H1 (cell line): ENCODE results near the gene SNRPA1. TPM values are rescaled to one million over a fixed set of nuclear protein-coding genes. Genes with fewer than 3 reads are reported as not detected.

ENCODE experiments used
- CTCF ChIA-PET: fragments of 300-600 bp; sonication (Branson Sonifier 250); formaldehyde crosslinking; loops from one replicate; lab custom pipeline; 2021; ENCODE audit not compliant: partially characterized antibody; lab: Charles Lee
- POLR2A ChIA-PET: fragments of 300-600 bp; sonication (Branson Sonifier 250); formaldehyde crosslinking; loops from one replicate; lab custom pipeline; 2021; ENCODE audit warnings: inconsistent platforms; ENCODE audit not compliant: partially characterized antibody; lab: Charles Lee
- DNase-seq, 2 experiments: peaks; one replicate each; pipeline versions ENCODE4 v3.0.0 to v3.0.0-alpha.2; 2010 to 2022; ENCODE audit warnings: low spot score in 2 of 2, low read depth in 1 of 2, mixed read lengths in 1 of 2
- FAIRE-seq: peaks from 2 replicates; lab custom pipeline; 2011; peaks lifted over from hg19 to GRCh38; lab: Jason Lieb, UNC
- H2AFZ ChIP-seq: 2 replicates; pipeline ENCODE4 v1.8.1; 2012; ENCODE audit warnings: low read length, inconsistent platforms
- H2AK5ac ChIP-seq: 2 replicates; pipeline ENCODE4 v1.6.1; 2013; ENCODE audit warnings: low read depth, low read length
- H2BK120ac ChIP-seq: replicated peaks from 2 replicates; pipeline ENCODE3; 2013; ENCODE audit warnings: low read depth, low read length, inconsistent platforms
- H2BK12ac ChIP-seq: 2 replicates; pipeline ENCODE4 v1.6.1; 2013; ENCODE audit warnings: low read depth, low read length
- H2BK15ac ChIP-seq: 2 replicates; pipeline ENCODE4 v1.6.1; 2013; ENCODE audit warnings: low read length
- H2BK20ac ChIP-seq: 2 replicates; pipeline ENCODE4 v1.6.1; 2013; ENCODE audit warnings: low read length
- H2BK5ac ChIP-seq: 2 replicates; pipeline ENCODE4 v1.6.1; 2013; ENCODE audit warnings: low read depth, low read length
- H3K14ac ChIP-seq: 2 replicates; pipeline ENCODE4 v1.6.1; 2013; ENCODE audit warnings: inconsistent platforms; ENCODE audit not compliant: insufficient read length
- H3K18ac ChIP-seq: 2 replicates; pipeline ENCODE4 v1.6.1; 2013; ENCODE audit warnings: low read length; ENCODE audit errors: extremely low read depth
- H3K23ac ChIP-seq: 2 replicates; pipeline ENCODE4 v1.6.1; 2013; ENCODE audit warnings: inconsistent platforms; ENCODE audit not compliant: insufficient read length
- H3K23me2 ChIP-seq: 2 replicates; pipeline ENCODE4 v1.6.1; 2013; ENCODE audit warnings: low read depth, low read length
- H3K27ac ChIP-seq: 2 replicates; pipeline ENCODE4 v1.6.1; 2011; ENCODE audit warnings: low read depth, low read length, inconsistent platforms
- H3K27me3 ChIP-seq, 4 experiments: replicated peaks in 1 of 4; 1 replicate in 1 of 4; 2 replicates in 3 of 4; pipeline versions ENCODE4 v1.6.1 to v1.8.1; 2011 to 2013; ENCODE audit warnings: low read length in 3 of 4, mild to moderate bottlenecking in 3 of 4, inconsistent platforms in 2 of 4, mixed read lengths in 2 of 4, moderate library complexity in 1 of 4; ENCODE audit not compliant: control insufficient read depth in 3 of 4, insufficient read depth in 3 of 4; ENCODE audit errors: extremely low read depth in 1 of 4
- H3K36me3 ChIP-seq, 4 experiments: 2 replicates each; pipeline versions ENCODE4 v1.6.1 to v1.8.1; 2011 to 2013; ENCODE audit warnings: mild to moderate bottlenecking in 4 of 4, low read length in 3 of 4, moderate library complexity in 2 of 4, control low read depth in 1 of 4, inconsistent platforms in 1 of 4; ENCODE audit not compliant: insufficient read depth in 4 of 4, control insufficient read depth in 2 of 4
- H3K4ac ChIP-seq: replicated peaks from 2 replicates; pipeline ENCODE3; 2013; ENCODE audit warnings: low read length, low read depth, mixed read lengths, inconsistent platforms; ENCODE audit not compliant: insufficient read length
- H3K4me1 ChIP-seq, 4 experiments: replicated peaks in 1 of 4; 1 replicate in 1 of 4; 2 replicates in 3 of 4; pipeline versions ENCODE4 v1.6.1 to v1.8.1; 2011 to 2013; ENCODE audit warnings: low read length in 3 of 4, inconsistent platforms in 2 of 4, mixed read lengths in 1 of 4; ENCODE audit not compliant: insufficient read depth in 4 of 4, control insufficient read depth in 3 of 4
- H3K4me2 ChIP-seq, 2 experiments: 2 replicates each; pipeline versions ENCODE4 v1.6.1 to v1.8.1; 2011 to 2013; ENCODE audit warnings: low read depth in 2 of 2, low read length in 2 of 2, control low read depth in 1 of 2, inconsistent platforms in 1 of 2, mild to moderate bottlenecking in 1 of 2; ENCODE audit not compliant: insufficient read depth in 1 of 2
- H3K4me3 ChIP-seq, 4 experiments: fragments of 200-600, 300-600 bp in 1 of 4; sonication (generic), shearing (Covaris generic), sonication (Bioruptor Twin) in 1 of 4; 2 replicates each; pipeline versions ENCODE4 v1.5.1 to v1.8.1; 2011 to 2016; ENCODE audit warnings: low read length in 4 of 4, low read depth in 3 of 4, control low read depth in 2 of 4, inconsistent platforms in 2 of 4, mild to moderate bottlenecking in 2 of 4, mixed read lengths in 1 of 4, moderate library complexity in 1 of 4; ENCODE audit not compliant: insufficient read depth in 2 of 4; ENCODE audit errors: extremely low read depth in 1 of 4
- H3K56ac ChIP-seq: replicated peaks from 2 replicates; pipeline ENCODE3; 2013; ENCODE audit warnings: low read depth, mild to moderate bottlenecking, mixed read lengths, low read length, inconsistent platforms; ENCODE audit not compliant: insufficient read length
- H3K79me1 ChIP-seq: 2 replicates; pipeline ENCODE4 v1.6.1; 2013; ENCODE audit warnings: low read depth, low read length, control low read depth
- H3K79me2 ChIP-seq, 2 experiments: 2 replicates each; pipeline versions ENCODE4 v1.6.1 to v1.8.1; 2012 to 2013; ENCODE audit warnings: low read length in 2 of 2, mild to moderate bottlenecking in 2 of 2, inconsistent platforms in 1 of 2; ENCODE audit not compliant: insufficient read depth in 2 of 2, control insufficient read depth in 1 of 2
- H3K9ac ChIP-seq, 4 experiments: replicated peaks in 1 of 4; 1 replicate in 1 of 4; 2 replicates in 3 of 4; pipeline versions ENCODE4 v1.6.1 to v1.8.1; 2011 to 2013; ENCODE audit warnings: low read depth in 3 of 4, low read length in 3 of 4, control low read depth in 2 of 4, mild to moderate bottlenecking in 2 of 4, moderate library complexity in 2 of 4, inconsistent platforms in 1 of 4; ENCODE audit errors: extremely low read depth in 1 of 4
- H3K9me3 ChIP-seq, 2 experiments: 2 replicates each; pipeline versions ENCODE4 v1.6.1 to v1.8.1; 2012 to 2013; ENCODE audit warnings: mild to moderate bottlenecking in 2 of 2, moderate library complexity in 2 of 2, control low read depth in 1 of 2, inconsistent platforms in 1 of 2, low read depth in 1 of 2, low read length in 1 of 2, mixed read lengths in 1 of 2; ENCODE audit not compliant: insufficient read depth in 2 of 2
- H4K20me1 ChIP-seq, 2 experiments: replicated peaks in 1 of 2; 2 replicates each; pipeline versions ENCODE3 to v1.8.1; 2011 to 2013; ENCODE audit warnings: inconsistent platforms in 2 of 2, low read length in 2 of 2, mild to moderate bottlenecking in 1 of 2; ENCODE audit not compliant: insufficient read depth in 2 of 2, control insufficient read depth in 1 of 2
- H4K5ac ChIP-seq: 2 replicates; pipeline ENCODE4 v1.6.1; 2013; ENCODE audit warnings: low read length, low read depth, mixed read lengths, inconsistent platforms; ENCODE audit not compliant: insufficient read length
- H4K8ac ChIP-seq: 2 replicates; pipeline ENCODE4 v1.8.0; 2013; ENCODE audit warnings: mild to moderate bottlenecking, moderate library complexity, low read length, inconsistent platforms; ENCODE audit not compliant: insufficient read depth; ENCODE audit errors: extremely low read depth
- H4K91ac ChIP-seq: replicated peaks from 2 replicates; pipeline ENCODE3; 2013; ENCODE audit warnings: low read length, mixed read lengths, inconsistent platforms; ENCODE audit not compliant: insufficient read length
- EGR1 ChIP-seq: IDR thresholded peaks from 2 replicates; pipeline ENCODE4 v1.6.1; 2011; ENCODE audit warnings: low read depth, low read length, borderline replicate concordance
- KDM4A ChIP-seq: IDR thresholded peaks from one replicate; pipeline ENCODE4 v1.7.1; 2012; ENCODE audit warnings: low read depth, mild to moderate bottlenecking, moderate library complexity, low read length, inconsistent platforms; ENCODE audit not compliant: severe bottlenecking
- SIN3A ChIP-seq, 2 experiments: IDR thresholded peaks in 1 of 2; conservative IDR thresholded peaks in 1 of 2; 2 replicates each; pipeline ENCODE4 v1.6.1; 2011 to 2012; ENCODE audit warnings: low read length in 2 of 2, improper control_type of control experiment in 1 of 2, low read depth in 1 of 2, mild to moderate bottlenecking in 1 of 2
- WGBS, 2 experiments: shearing (Covaris generic) in 1 of 2; methylation state at CpG; one replicate each; pipeline versions ENCODE4 v1.1.6 to v1.1.7; 2013 to 2015; ENCODE audit warnings: low lambda C conversion rate in 2 of 2, mixed read lengths in 2 of 2, inconsistent platforms in 1 of 2, low coverage in 1 of 2, missing lambda C conversion rate in 1 of 2; ENCODE audit not compliant: insufficient replicate concordance in 2 of 2, insufficient coverage in 1 of 2, insufficient read length in 1 of 2; ENCODE audit errors: extremely low coverage in 1 of 2, missing lambda C conversion rate in 1 of 2; 5-methylcytosine and 5-hydroxymethylcytosine counted together
- polyA plus RNA-seq, 7 experiments: library from polyadenylated mRNA; depleted of rRNA in 3 of 7; stranded (reverse) in 5 of 7; unstranded in 2 of 7; fragments of >200 nt in 5 of 7; fragments of 200-250 nt in 2 of 7; gene quantifications; 1 replicate in 5 of 7; 2 replicates in 1 of 7; 4 replicates in 1 of 7; pipeline versions ENCODE4 v1.2.1 to v1.2.3, GENCODE V29; 2011 to 2013; ENCODE audit warnings: missing spikeins in 2 of 7, mixed read lengths in 2 of 7
- total RNA-seq: library from RNA; stranded (reverse); fragmentation: NEBNext Ultra II Directional; extraction: Animal tissue kit (Norgen Biotek cat#: 25700); gene quantifications from 2 replicates; pipeline ENCODE4 v1.2.1, GENCODE V29; 2021

SNRPA1 gene
- total and polyA plus RNA-seq, 2 of the 8 experiments (the other 6 are each of a cell fraction or from before 2014, with no cell fraction given), result 140 to 221 TPM

- H3K79me1 ChIP-seq, result no peaks in the 10 kb centered on the region
- H3K23ac ChIP-seq, result no peak overlapping the region
- FAIRE-seq, result no peak
- H3K4me3 ChIP-seq, result no peak overlapping the region
- TF ChIP-seq EGR1, result no peak
- no peak for TF ChIP-seq SIN3A (conservative IDR thresholded peaks at IDR 0.05 in 1 of 2, IDR thresholded peaks at IDR 0.05 in 1 of 2; ENCODE audit: low read depth in 1 of 2, low read length in 2 of 2)
- no peak for TF ChIP-seq KDM4A
- TF ChIP-seq, all 59 proteins: peak for 0
- H3K27me3 ChIP-seq, result no peaks in the 10 kb centered on the region
- no peak overlapping the region for H4K8ac ChIP-seq
- H2BK15ac ChIP-seq, result no peak overlapping the region
- H3K18ac ChIP-seq, result no peak overlapping the region
- H4K91ac ChIP-seq, result no peak overlapping the region
- H3K9ac ChIP-seq, result no peak overlapping the region
- no peaks in the 10 kb centered on the region for H3K36me3 ChIP-seq
- ChIA-PET POLR2A (no interaction called here), CTCF (interaction anchor here (0.8 to 9.4 kb wide), 8 partner anchors 12 to 335 kb away, joined by 3 to 94 read pairs (median 6); no protein-coding TSS in a partner anchor)
- H3K56ac ChIP-seq, result no peak overlapping the region
- no peak overlapping the region for H2AK5ac ChIP-seq
- H3K27ac ChIP-seq, result no peak overlapping the region
- H3K9me3 ChIP-seq, result no peaks in the 10 kb centered on the region
- WGBS, 2 experiments, result 84% methylated on average over 8 of the region's 8 CpGs; no CpG with 5 or more reads in 1 of the 2 experiments
- no peak overlapping the region for H3K4me2 ChIP-seq
- no peak overlapping the region for H3K4ac ChIP-seq
- H4K20me1 ChIP-seq, result no peaks in the 10 kb centered on the region
- no peaks in the 10 kb centered on the region for H3K4me1 ChIP-seq
- no peak overlapping the region for H2BK120ac ChIP-seq
- no peak overlapping the region for H2AFZ ChIP-seq
- no peak overlapping the region for H2BK20ac ChIP-seq
- H2BK5ac ChIP-seq, result no peak overlapping the region
- no peak overlapping the region for H4K5ac ChIP-seq
- H3K79me2 ChIP-seq, result no peaks in the 10 kb centered on the region
- peak in 1 of 2 experiments; percentile 39 for DNase-seq
- no peaks in the 10 kb centered on the region for H3K23me2 ChIP-seq
- H2BK12ac ChIP-seq, result no peak overlapping the region
- H3K14ac ChIP-seq, result no peak overlapping the region
These were observed 10.8 kb upstream of the SNRPA1 start for GRCh38 chr15:101305820-101306255.
